Measurements from ENCODE around the gene LAMA1. TPM values are rescaled to one million over a fixed set of nuclear protein-coding genes. Genes with fewer than 3 reads are reported as not detected.

The LAMA1 gene
- total RNA-seq, 4 donors from 2014 or later, result 0.83 to 3.2 (median 1.4) TPM

GRCh38 chr18:6927153-6927552, 190.4 kb downstream of the LAMA1 start:
- no peak overlapping the region for H3K27ac ChIP-seq
- no peak overlapping the region for H3K4me3 ChIP-seq
- TF ChIP-seq POLR2A (IDR thresholded peaks at IDR 0.05) (no peak), EP300 (IDR thresholded peaks at IDR 0.05) (no peak), POLR2AphosphoS5 (IDR thresholded peaks at IDR 0.05) (no peak)
- TF ChIP-seq, protein P1, sequence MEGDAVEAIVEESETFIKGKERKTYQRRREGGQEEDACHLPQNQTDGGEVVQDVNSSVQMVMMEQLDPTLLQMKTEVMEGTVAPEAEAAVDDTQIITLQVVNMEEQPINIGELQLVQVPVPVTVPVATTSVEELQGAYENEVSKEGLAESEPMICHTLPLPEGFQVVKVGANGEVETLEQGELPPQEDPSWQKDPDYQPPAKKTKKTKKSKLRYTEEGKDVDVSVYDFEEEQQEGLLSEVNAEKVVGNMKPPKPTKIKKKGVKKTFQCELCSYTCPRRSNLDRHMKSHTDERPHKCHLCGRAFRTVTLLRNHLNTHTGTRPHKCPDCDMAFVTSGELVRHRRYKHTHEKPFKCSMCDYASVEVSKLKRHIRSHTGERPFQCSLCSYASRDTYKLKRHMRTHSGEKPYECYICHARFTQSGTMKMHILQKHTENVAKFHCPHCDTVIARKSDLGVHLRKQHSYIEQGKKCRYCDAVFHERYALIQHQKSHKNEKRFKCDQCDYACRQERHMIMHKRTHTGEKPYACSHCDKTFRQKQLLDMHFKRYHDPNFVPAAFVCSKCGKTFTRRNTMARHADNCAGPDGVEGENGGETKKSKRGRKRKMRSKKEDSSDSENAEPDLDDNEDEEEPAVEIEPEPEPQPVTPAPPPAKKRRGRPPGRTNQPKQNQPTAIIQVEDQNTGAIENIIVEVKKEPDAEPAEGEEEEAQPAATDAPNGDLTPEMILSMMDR (IDR thresholded peaks at IDR 0.05), result no peak
- no peaks in the 10 kb centered on the region for H3K36me3 ChIP-seq
- no peaks in the 10 kb centered on the region for H3K27me3 ChIP-seq
- DNase-seq (ENCODE audit: low spot score in 2 of 2), result no peak
- peaks cover 4% of the 10 kb centered on the region for H3K4me1 ChIP-seq
- WGBS, result 74% methylated on average over 2 of the region's 2 CpGs
- H3K9me3 ChIP-seq, result no peaks in the 10 kb centered on the region

- TF ChIP-seq, protein P1 (IDR thresholded peaks at IDR 0.05), result no peak
- TF ChIP-seq EP300 (IDR thresholded peaks at IDR 0.05) (no peak), POLR2AphosphoS5 (IDR thresholded peaks at IDR 0.05) (no peak), POLR2A (IDR thresholded peaks at IDR 0.05) (no peak)
- no peaks in the 10 kb centered on the region for H3K9me3 ChIP-seq
- H3K27me3 ChIP-seq, result no peaks in the 10 kb centered on the region
- H3K36me3 ChIP-seq, result no peaks in the 10 kb centered on the region
- H3K27ac ChIP-seq, result no peak overlapping the region
- peaks cover 4% of the 10 kb centered on the region for H3K4me1 ChIP-seq
- no peak overlapping the region for H3K4me3 ChIP-seq
- 90% methylated on average over 1 of the region's 1 CpG for WGBS
- DNase-seq (ENCODE audit: low spot score in 2 of 2), result no peak
Measured at GRCh38 chr18:6923220-6923619, 194.4 kb downstream of the LAMA1 start.

DNA sequence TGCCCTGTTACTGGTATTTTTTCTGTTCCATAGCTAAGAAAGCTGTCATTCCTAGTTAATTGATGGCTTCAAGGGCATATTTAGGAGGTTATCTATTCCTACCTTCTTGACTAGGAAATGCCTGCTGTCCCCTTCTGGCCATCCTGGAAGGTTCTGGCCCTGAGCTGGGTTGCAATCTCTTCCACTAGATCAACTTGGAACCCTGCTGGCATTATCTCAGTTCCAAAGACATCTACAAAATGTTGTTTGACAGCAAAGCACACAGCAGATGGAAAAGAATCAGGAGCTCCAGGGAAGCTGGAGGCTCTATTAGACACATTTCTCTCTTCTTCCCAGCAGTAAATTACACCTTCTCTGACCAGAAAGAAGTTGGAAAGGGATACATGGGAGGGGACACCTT, 196.0 kb downstream of the LAMA1 start:
- TF ChIP-seq EP300 (IDR thresholded peaks at IDR 0.05), result no peak
- TF ChIP-seq POLR2A (IDR thresholded peaks at IDR 0.05), result no peak
- TF ChIP-seq POLR2AphosphoS5 (IDR thresholded peaks at IDR 0.05), result no peak
- H3K36me3 ChIP-seq, result no peaks in the 10 kb centered on the region
- H3K4me3 ChIP-seq, result no peak overlapping the region
- no peak overlapping the region for H3K27ac ChIP-seq
- no peaks in the 10 kb centered on the region for H3K4me1 ChIP-seq
- DNase-seq (ENCODE audit: low spot score in 2 of 2), result no peak
- H3K9me3 ChIP-seq, result no peaks in the 10 kb centered on the region
- no peaks in the 10 kb centered on the region for H3K27me3 ChIP-seq

GRCh38 chr18:6920099-6920955, 197.3 kb downstream of the LAMA1 start:
- H3K9me3 ChIP-seq, result no peaks in the 10 kb centered on the region
- H3K27me3 ChIP-seq, result no peaks in the 10 kb centered on the region
- H3K36me3 ChIP-seq, result peaks cover 3% of the 10 kb centered on the region
- H3K27ac ChIP-seq, result no peak overlapping the region
- no peak overlapping the region for H3K4me3 ChIP-seq
- TF ChIP-seq, protein P1 (IDR thresholded peaks at IDR 0.05), result peak; percentile 8 to 49
- no peak for TF ChIP-seq EP300 (IDR thresholded peaks at IDR 0.05)
- TF ChIP-seq POLR2AphosphoS5 (IDR thresholded peaks at IDR 0.05), result no peak
- TF ChIP-seq POLR2A (IDR thresholded peaks at IDR 0.05), result no peak
- peak in 1 of 2 donors; percentile 63 for DNase-seq (ENCODE audit: low spot score in 2 of 2)
- no peaks in the 10 kb centered on the region for H3K4me1 ChIP-seq
- WGBS, result 78% methylated on average over 37 of the region's 37 CpGs

DNA sequence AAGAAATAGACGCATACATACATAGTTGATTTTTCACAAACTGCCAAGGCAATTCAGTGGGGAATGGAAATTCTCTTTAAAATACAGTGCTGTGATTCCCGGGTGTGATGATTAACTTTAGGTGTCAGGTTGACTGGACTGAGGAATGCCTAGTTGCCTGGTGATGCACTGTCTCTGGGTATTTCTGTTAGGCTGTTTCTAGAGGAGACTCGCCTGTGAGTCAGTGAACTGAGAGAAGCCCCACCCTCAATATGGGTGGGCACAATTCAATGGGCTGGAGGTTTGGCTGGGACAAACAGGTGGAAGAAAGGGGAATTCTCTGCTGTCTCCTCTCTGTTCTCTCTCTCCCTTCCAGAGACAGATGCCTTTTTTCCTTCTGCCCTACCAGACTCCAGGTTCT, 200.5 kb downstream of the LAMA1 start:
- H3K4me3 ChIP-seq, result no peak overlapping the region
- no peak for TF ChIP-seq POLR2A (IDR thresholded peaks at IDR 0.05)
- TF ChIP-seq, protein P1 (IDR thresholded peaks at IDR 0.05), result no peak
- no peak for TF ChIP-seq POLR2AphosphoS5 (IDR thresholded peaks at IDR 0.05)
- no peak for TF ChIP-seq EP300 (IDR thresholded peaks at IDR 0.05)
- no peaks in the 10 kb centered on the region for H3K4me1 ChIP-seq
- H3K36me3 ChIP-seq, result peaks cover 3% of the 10 kb centered on the region
- DNase-seq (ENCODE audit: low spot score in 2 of 2), result no peak
- 65% methylated on average over 3 of the region's 3 CpGs for WGBS
- no peak overlapping the region for H3K27ac ChIP-seq
- no peaks in the 10 kb centered on the region for H3K27me3 ChIP-seq
- no peaks in the 10 kb centered on the region for H3K9me3 ChIP-seq
